Keratinocyte (primary cell): ENCODE data around the gene PROSER1.

ENCODE experiments used
- EZH2 ChIP-seq: IDR thresholded peaks from one replicate; pipeline ENCODE4 v1.6.1; 2012; ENCODE audit warnings: inconsistent platforms, mild to moderate bottlenecking, low read length, moderate library complexity
- TF ChIP-seq, protein P1 (sequence below), 3 experiments: IDR thresholded peaks in 1 of 3; conservative IDR thresholded peaks in 1 of 3; optimal IDR thresholded peaks in 1 of 3; 2 replicates in 2 of 3; 3 replicates in 1 of 3; pipeline versions ENCODE3 to v1.5.1; 2011; ENCODE audit warnings: low read length in 3 of 3, mild to moderate bottlenecking in 3 of 3, moderate library complexity in 2 of 3, control low read depth in 1 of 3, inconsistent platforms in 1 of 3; ENCODE audit not compliant: insufficient read depth in 2 of 3; ENCODE audit errors: extremely low read depth in 1 of 3

DNA sequence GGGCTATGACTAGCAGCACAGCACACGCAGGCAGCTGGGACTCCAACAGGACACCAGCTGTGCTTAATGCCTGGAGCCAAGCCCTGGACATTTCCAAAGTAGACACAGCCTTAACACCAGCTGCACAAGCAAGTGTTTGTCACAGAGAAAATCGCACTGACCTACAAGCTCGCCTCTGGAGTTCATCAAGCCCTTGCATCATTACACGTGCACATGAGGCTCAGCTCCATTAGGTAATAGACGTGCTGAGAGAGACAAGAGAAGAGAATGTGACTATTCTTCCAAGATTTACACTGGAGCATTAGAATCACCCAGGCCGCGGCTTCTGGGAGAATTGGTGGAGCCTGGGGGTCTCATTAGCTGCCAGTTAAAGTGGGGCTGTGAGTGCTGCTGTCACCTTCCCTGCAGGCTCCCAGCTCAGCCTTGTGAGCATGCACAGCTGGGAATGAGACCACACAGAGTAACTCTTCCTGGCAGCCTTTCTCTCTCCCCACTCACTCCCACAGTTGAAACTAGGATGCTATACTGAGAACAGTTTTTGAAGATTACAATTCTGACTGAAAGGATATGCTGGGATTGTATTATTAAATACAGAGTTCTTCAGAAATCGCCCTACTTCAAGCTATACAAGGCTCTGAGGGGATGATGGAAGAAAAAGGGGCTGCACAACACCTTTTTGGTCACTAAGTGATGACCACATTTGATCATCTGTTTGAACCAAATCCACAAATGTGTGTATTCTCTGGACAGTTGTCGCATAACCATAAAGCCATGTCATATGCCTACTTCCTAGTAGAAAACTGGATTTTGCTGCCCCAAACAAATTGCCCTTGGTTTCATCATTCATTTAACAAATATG lies 57.8 kb downstream of the PROSER1 start:
- TF ChIP-seq, protein P1, sequence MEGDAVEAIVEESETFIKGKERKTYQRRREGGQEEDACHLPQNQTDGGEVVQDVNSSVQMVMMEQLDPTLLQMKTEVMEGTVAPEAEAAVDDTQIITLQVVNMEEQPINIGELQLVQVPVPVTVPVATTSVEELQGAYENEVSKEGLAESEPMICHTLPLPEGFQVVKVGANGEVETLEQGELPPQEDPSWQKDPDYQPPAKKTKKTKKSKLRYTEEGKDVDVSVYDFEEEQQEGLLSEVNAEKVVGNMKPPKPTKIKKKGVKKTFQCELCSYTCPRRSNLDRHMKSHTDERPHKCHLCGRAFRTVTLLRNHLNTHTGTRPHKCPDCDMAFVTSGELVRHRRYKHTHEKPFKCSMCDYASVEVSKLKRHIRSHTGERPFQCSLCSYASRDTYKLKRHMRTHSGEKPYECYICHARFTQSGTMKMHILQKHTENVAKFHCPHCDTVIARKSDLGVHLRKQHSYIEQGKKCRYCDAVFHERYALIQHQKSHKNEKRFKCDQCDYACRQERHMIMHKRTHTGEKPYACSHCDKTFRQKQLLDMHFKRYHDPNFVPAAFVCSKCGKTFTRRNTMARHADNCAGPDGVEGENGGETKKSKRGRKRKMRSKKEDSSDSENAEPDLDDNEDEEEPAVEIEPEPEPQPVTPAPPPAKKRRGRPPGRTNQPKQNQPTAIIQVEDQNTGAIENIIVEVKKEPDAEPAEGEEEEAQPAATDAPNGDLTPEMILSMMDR (optimal IDR thresholded peaks at IDR 0.05 in 1 of 3, IDR thresholded peaks at IDR 0.05 in 1 of 3, conservative IDR thresholded peaks at IDR 0.05 in 1 of 3; ENCODE audit: extremely low read depth in 1 of 3, insufficient read depth in 2 of 3, low read length in 3 of 3): no peak
- no peak for TF ChIP-seq EZH2
